Ureter (tissue), 1 donor: ENCODE data around the gene COMT. TPM values are rescaled to one million over a fixed set of nuclear protein-coding genes. Genes with fewer than 3 reads are reported as not detected.

Experiments
- DNase-seq: peaks from one replicate; pipeline ENCODE4 v3.0.0-alpha.2; 2020; ENCODE audit warnings: low spot score
- total RNA-seq: library from RNA; stranded (reverse); gene quantifications from one replicate; pipeline ENCODE4 v1.2.4, GENCODE V29; 2023
- donor health status: DM: yes; HTN: yes; CAD: no.

COMT gene
- total RNA-seq, 1 donor from 2014 or later = 202 TPM

- DNase-seq = no peak
Observed at GRCh38 chr22:19957445-19957844, 15.9 kb downstream of the COMT start.

- DNase-seq = no peak
Observed at GRCh38 chr22:19958083-19959042, 16.8 kb downstream of the COMT start.

GRCh38 chr22:19959043-19959586 lies 17.5 kb downstream of the COMT start:
- peak; percentile 79 for DNase-seq

- no peak for DNase-seq
Observed at GRCh38 chr22:19959587-19960490, 18.3 kb downstream of the COMT start.

- no peak for DNase-seq
Observed at GRCh38 chr22:19960491-19961200, 19.1 kb downstream of the COMT start.

- no peak for DNase-seq
Observed at GRCh38 chr22:19961201-19961580, 19.6 kb downstream of the COMT start.

GRCh38 chr22:19961868-19962245 lies 20.3 kb downstream of the COMT start:
- DNase-seq = no peak

- DNase-seq = peak; percentile 87
Observed at GRCh38 chr22:19962246-19962908, 20.8 kb downstream of the COMT start.

- DNase-seq = peak; percentile 91
Observed at GRCh38 chr22:19962909-19963806, 21.6 kb downstream of the COMT start.

- no peak for DNase-seq
Observed at GRCh38 chr22:19963863-19964642, 22.5 kb downstream of the COMT start.

GRCh38 chr22:19964701-19965386 lies 23.3 kb downstream of the COMT start:
- no peak for DNase-seq

- DNase-seq = no peak
Observed at GRCh38 chr22:19965771-19966709, 24.5 kb downstream of the COMT start.

- DNase-seq = no peak
Observed at GRCh38 chr22:19966908-19967750, 25.6 kb downstream of the COMT start.

GRCh38 chr22:19967850-19968449 lies 26.4 kb downstream of the COMT start:
- no peak for DNase-seq

GRCh38 chr22:19968450-19968891 lies 26.9 kb downstream of the COMT start:
- DNase-seq = no peak
